ENCODE data around the gene HPCAL1.
"Not testable (repeated sequence)": the region's sequence is repeated elsewhere in the genome, so short reads cannot be mapped to it uniquely, and the experiment has no call there.

Gene HPCAL1

GRCh38 chr2:10285191-10285555 is 17.5 kb upstream of the HPCAL1 start:
- no peak for DNase-seq

- DNase-seq: no peak
Measured at GRCh38 chr2:10285556-10286198, 17.0 kb upstream of the HPCAL1 start.

GRCh38 chr2:10286216-10287037 is 16.3 kb upstream of the HPCAL1 start:
- DNase-seq: peak; percentile 13

GRCh38 chr2:10287761-10288160 is 14.9 kb upstream of the HPCAL1 start:
- no peak for DNase-seq

GRCh38 chr2:10288606-10289005 is 14.1 kb upstream of the HPCAL1 start:
- no peak for DNase-seq

GRCh38 chr2:10289352-10289751 is 13.4 kb upstream of the HPCAL1 start:
- no peak for DNase-seq

GRCh38 chr2:10289891-10290290 is 12.8 kb upstream of the HPCAL1 start:
- DNase-seq: no peak

- DNase-seq: not testable (repeated sequence)
Measured at GRCh38 chr2:10291376-10291775, 11.3 kb upstream of the HPCAL1 start.

- DNase-seq: no peak
Measured at GRCh38 chr2:10292033-10292432, 10.7 kb upstream of the HPCAL1 start.

- DNase-seq: no peak
Measured at GRCh38 chr2:10293603-10294002, 9.1 kb upstream of the HPCAL1 start.

GRCh38 chr2:10294077-10294476 is 8.6 kb upstream of the HPCAL1 start:
- no peak for DNase-seq

GRCh38 chr2:10295649-10296048 is 7.1 kb upstream of the HPCAL1 start:
- DNase-seq: not testable (repeated sequence)

GRCh38 chr2:10296142-10296541 is 6.6 kb upstream of the HPCAL1 start:
- DNase-seq: no peak

- no peak for DNase-seq
Measured at GRCh38 chr2:10297191-10297830, 5.4 kb upstream of the HPCAL1 start.

- DNase-seq: no peak
Measured at GRCh38 chr2:10297959-10298531, 4.7 kb upstream of the HPCAL1 start.

GRCh38 chr2:10298777-10299176 is 3.9 kb upstream of the HPCAL1 start:
- DNase-seq: not testable (repeated sequence)

- no peak for DNase-seq
Measured at GRCh38 chr2:10300328-10300920, 2.3 kb upstream of the HPCAL1 start.

- DNase-seq: no peak
Measured at GRCh38 chr2:10300997-10301940, 1.4 kb upstream of the HPCAL1 start.

- no peak for DNase-seq
Measured at GRCh38 chr2:10301941-10302478, 694 bp upstream of the HPCAL1 start.

- DNase-seq: no peak
Measured at GRCh38 chr2:10303181-10303693, 533 bp downstream of the HPCAL1 start.

- peak; percentile 41 for DNase-seq
Measured at GRCh38 chr2:10303694-10304378, 1.1 kb downstream of the HPCAL1 start.
